ENCODE measurements around the gene TNK2.
"Not testable (repeated sequence)": the region's sequence is repeated elsewhere in the genome, so short reads cannot be mapped to it uniquely, and the experiment has no call there.

TNK2 gene

GRCh38 chr3:195885036-195885891, 23.1 kb downstream of the TNK2 start:
- no peak for DNase-seq (ENCODE audit: low read depth)

GRCh38 chr3:195884691-195885035, 23.7 kb downstream of the TNK2 start:
- no peak for DNase-seq (ENCODE audit: low read depth)

- DNase-seq (ENCODE audit: low read depth): no peak
These were observed 24.6 kb downstream of the TNK2 start for GRCh38 chr3:195883801-195884200.

- DNase-seq (ENCODE audit: low read depth): no peak
These were observed 25.2 kb downstream of the TNK2 start for GRCh38 chr3:195883160-195883559.

GRCh38 chr3:195882002-195882441, 26.3 kb downstream of the TNK2 start:
- no peak for DNase-seq (ENCODE audit: low read depth)

GRCh38 chr3:195881276-195881988, 26.9 kb downstream of the TNK2 start:
- DNase-seq (ENCODE audit: low read depth): no peak

DNA sequence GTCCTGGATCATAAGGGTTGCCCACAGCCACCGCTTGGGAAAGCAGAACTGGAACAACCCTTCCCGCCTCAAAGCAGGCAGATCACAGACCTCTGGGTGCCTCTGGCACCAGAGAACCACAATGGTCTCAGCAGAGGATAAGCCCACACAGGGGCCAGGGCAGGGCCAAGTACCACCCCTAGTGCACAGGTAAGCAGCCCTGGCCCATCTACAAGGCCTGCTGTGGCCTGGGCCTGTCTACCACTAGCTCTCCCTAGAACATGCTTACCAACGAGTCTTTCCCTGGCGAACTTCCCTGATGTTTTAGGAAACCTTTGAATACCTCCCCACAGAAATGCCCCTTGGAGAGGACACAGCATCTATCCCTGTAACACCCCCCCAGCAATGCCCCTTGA, 28.3 kb downstream of the TNK2 start:
- DNase-seq (ENCODE audit: low read depth): no peak

GRCh38 chr3:195879416-195880036, 28.8 kb downstream of the TNK2 start:
- DNase-seq (ENCODE audit: low read depth): no peak

DNA sequence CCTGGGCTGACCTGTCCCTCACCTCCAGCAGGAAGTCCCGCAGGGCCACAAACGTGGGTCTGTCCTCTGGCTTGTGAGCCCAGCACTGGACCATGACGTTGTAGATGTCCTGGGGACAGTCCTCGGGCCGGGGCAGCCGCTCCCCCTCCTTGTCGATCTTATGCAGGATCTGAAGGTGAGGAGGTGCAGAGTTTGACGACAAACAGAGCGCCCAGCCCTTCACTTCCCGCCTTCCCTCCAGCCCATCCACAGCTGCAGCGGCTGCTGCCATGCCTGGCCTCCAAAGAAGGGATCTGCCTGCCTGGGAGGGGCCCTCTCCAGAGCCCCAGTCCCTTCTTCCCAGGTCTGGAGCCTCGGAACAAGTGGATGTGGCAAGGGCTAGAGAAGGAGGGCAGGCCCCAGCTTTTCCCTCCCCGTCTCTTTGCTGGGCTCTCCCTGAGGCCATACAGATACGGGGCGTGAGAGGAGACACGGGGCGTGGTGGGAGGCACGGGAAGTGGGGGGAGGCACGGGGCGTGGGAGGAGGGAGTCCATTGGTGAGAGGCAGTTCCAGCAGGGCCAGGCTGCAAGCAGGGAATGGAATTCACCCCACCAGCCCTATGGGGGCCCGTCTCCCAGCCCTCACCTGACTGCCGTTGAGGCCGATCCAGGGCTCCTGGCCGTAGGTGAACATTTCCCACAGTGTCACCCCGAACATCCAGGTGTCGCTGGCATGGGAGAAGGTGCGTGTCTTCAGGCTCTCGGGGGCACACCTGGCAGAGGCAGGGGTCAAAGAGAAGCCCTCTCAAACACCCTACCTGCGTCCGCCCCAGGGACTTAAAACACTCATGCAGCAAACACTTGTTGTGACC, 29.7 kb downstream of the TNK2 start:
- DNase-seq (ENCODE audit: low read depth): no peak

GRCh38 chr3:195877767-195878423, 30.5 kb downstream of the TNK2 start:
- DNase-seq (ENCODE audit: low read depth): no peak

GRCh38 chr3:195877136-195877715, 31.1 kb downstream of the TNK2 start:
- DNase-seq (ENCODE audit: low read depth): no peak

- DNase-seq (ENCODE audit: low read depth): no peak
These were observed 31.9 kb downstream of the TNK2 start for GRCh38 chr3:195876297-195877064.

- DNase-seq (ENCODE audit: low read depth): no peak
These were observed 32.7 kb downstream of the TNK2 start for GRCh38 chr3:195875482-195876236.

DNA sequence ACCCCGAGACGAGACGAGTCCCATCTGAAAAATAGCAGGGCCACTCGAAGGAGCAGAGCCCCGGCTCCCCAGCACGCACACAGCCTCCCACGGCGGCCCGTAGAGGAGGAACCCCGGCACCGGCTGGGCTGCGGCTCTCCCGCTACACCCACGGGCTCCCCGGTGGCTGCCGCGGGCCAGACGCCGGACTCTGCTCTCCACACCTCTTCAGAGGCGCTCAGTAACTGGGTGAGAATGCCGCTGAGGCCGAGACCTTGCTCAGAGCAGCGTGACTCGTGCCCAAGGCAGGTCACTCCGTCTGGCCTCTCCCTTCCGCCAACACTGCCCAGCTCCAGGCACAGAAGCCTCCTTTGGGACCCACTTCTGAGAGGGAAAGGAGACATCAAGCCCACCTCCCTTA, 34.4 kb downstream of the TNK2 start:
- no peak for DNase-seq (ENCODE audit: low read depth)

DNA sequence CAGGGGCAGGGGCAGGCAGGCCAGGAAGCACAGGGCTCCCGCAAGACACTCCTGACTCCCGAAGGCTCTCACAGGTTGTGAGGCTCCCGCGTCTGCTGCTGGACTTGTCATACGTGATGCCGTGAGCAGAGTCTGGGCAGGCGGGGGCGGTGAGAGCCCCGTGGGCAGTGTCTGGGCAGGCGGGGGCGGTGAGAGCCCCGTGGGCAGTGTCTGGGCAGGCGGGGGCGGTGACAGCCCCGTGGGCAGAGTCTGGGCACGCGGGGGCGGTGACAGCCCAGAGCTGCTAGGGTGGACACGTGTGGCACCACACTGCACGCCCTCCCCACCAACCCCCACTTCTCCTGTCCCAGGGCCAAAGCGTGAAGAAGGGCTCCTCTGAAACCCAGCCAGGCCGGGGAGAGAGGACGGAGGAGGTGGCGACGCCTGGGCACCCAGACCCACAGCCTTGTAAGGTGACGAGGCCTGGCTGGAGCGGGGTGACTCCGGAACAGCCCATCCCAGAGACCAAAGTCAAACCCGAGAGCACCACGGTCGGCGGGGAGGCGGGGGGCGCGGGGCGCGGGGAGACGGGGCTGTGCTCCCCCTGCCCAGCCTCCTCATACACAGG, 35.0 kb downstream of the TNK2 start:
- DNase-seq (ENCODE audit: low read depth): no peak

GRCh38 chr3:195872800-195873199, 35.6 kb downstream of the TNK2 start:
- no peak for DNase-seq (ENCODE audit: low read depth)

- no peak for DNase-seq (ENCODE audit: low read depth)
These were observed 36.3 kb downstream of the TNK2 start for GRCh38 chr3:195872097-195872496.

DNA sequence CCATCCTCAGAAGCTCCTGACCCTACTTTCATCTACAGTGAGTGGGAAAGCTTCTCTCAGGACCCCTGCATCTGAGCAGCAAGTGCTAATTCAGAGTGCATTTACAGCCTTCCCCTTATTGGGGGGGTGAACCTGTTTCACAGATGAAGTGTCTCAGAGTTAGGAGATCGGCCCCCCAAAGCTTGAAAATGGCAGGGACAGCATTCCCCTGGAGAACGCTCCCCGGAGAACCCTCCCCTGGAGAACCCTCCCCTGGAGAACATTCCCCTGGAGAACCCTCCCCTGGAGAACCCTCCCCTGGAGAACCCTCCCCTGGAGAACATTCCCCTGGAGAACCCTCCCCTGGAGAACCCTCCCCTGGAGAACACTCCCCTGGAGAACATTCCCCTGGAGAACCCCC, 36.7 kb downstream of the TNK2 start:
- DNase-seq (ENCODE audit: low read depth): not testable (repeated sequence)

GRCh38 chr3:195870937-195871336, 37.4 kb downstream of the TNK2 start:
- DNase-seq (ENCODE audit: low read depth): no peak
